Spleen (tissue), 11 donors: ENCODE results near the gene MAGEA11. TPM values are rescaled to one million over a fixed set of nuclear protein-coding genes. Genes with fewer than 3 reads are reported as not detected.

Experiments used
- DNase-seq: peaks from one replicate; pipeline ENCODE4 v3.0.0-alpha.2; 2020
- H3K27ac ChIP-seq, 8 donors: fragments of 200-600 bp; sonication (generic) in 7 of 8; 1 replicate in 4 of 8; 2 replicates in 4 of 8; pipeline versions ENCODE4 v1.5.0 to v1.8.0; 2016 to 2021; ENCODE audit warnings: inconsistent platforms in 4 of 8, mild to moderate bottlenecking in 4 of 8, moderate library complexity in 1 of 8
- H3K27me3 ChIP-seq, 7 donors: fragments of 200-600 bp; sonication (generic) in 6 of 7; replicated peaks in 1 of 7; 1 replicate in 4 of 7; 2 replicates in 3 of 7; pipeline versions ENCODE4 v1.5.0 to v1.8.0; 2016 to 2021; ENCODE audit warnings: inconsistent platforms in 3 of 7, mild to moderate bottlenecking in 1 of 7
- H3K36me3 ChIP-seq, 6 donors: fragments of 200-600 bp; sonication (generic) in 5 of 6; 1 replicate in 4 of 6; 2 replicates in 2 of 6; pipeline versions ENCODE4 v1.5.0 to v1.8.0; 2016 to 2021; ENCODE audit warnings: inconsistent platforms in 2 of 6
- H3K4me1 ChIP-seq, 6 donors: fragments of 200-600 bp; sonication (generic) in 5 of 6; 1 replicate in 3 of 6; 2 replicates in 3 of 6; pipeline versions ENCODE4 v1.5.0 to v1.8.0; 2016 to 2021; ENCODE audit warnings: inconsistent platforms in 3 of 6
- H3K4me3 ChIP-seq, 8 donors: fragments of 200-600 bp; sonication (generic) in 7 of 8; 1 replicate in 4 of 8; 2 replicates in 4 of 8; pipeline versions ENCODE4 v1.5.0 to v1.8.0; 2016 to 2021; ENCODE audit warnings: inconsistent platforms in 4 of 8, mild to moderate bottlenecking in 4 of 8, moderate library complexity in 2 of 8
- H3K9me3 ChIP-seq, 8 donors: fragments of 200-600 bp; sonication (generic) in 7 of 8; 1 replicate in 4 of 8; 2 replicates in 4 of 8; pipeline versions ENCODE4 v1.5.0 to v1.8.0; 2016 to 2021; ENCODE audit warnings: inconsistent platforms in 4 of 8
- CTCF ChIP-seq, 11 experiments: fragments of 200-600 bp in 7 of 11; fragments of 450-650 bp in 4 of 11; sonication (generic) in 4 of 11; IDR thresholded peaks in 8 of 11; conservative IDR thresholded peaks in 3 of 11; 1 replicate in 7 of 11; 2 replicates in 4 of 11; pipeline versions ENCODE4 v1.4.0 to v1.8.0; 2016 to 2021; ENCODE audit warnings: antibody characterized with exemption in 11 of 11, inconsistent platforms in 4 of 11, mild to moderate bottlenecking in 1 of 11
- POLR2A ChIP-seq, 3 donors: fragments of 450-650 bp; IDR thresholded peaks; one replicate each; pipeline ENCODE4 v1.5.1; 2017; ENCODE audit warnings: antibody characterized with exemption in 3 of 3, mild to moderate bottlenecking in 1 of 3
- POLR2AphosphoS5 ChIP-seq, 3 donors: sonication (generic); formaldehyde crosslinking; IDR thresholded peaks; one replicate each; pipeline ENCODE4 v1.5.1; 2017; ENCODE audit warnings: antibody characterized with exemption in 3 of 3
- WGBS, 5 donors: extraction: QIAGEN DNeasy Blood & Tissue Kit in 3 of 5; methylation state at CpG; one replicate each; pipeline versions ENCODE4 v1.1.5 to v1.1.7; 2013 to 2018; 5-methylcytosine and 5-hydroxymethylcytosine counted together
- intact Hi-C: fragments of 100-400 bp; cut with DNase I; formaldehyde crosslinking; loops from one replicate; pipeline ENCODE4 v1.15.0; 2023; ENCODE audit warnings: low total_unique reads
- polyA plus RNA-seq, 3 donors: library from polyadenylated mRNA; stranded (reverse); fragments of 200-250 nt; gene quantifications; one replicate each; pipeline ENCODE4 v1.2.1, GENCODE V29; 2013
- total RNA-seq, 7 donors: library from RNA; depleted of rRNA in 3 of 7; stranded (reverse); fragments of >200 nt in 3 of 7; fragmentation: NEBNext Ultra II Directional in 4 of 7; extraction: Animal tissue kit (Norgen Biotek cat#: 25700) in 4 of 7; gene quantifications; one replicate each; pipeline versions ENCODE4 v1.1.0 to v1.2.1, GENCODE V29; 2016 to 2021
- donor health status: healthy with polysubstance abuse.
- donor health status: DM: no; HTN: no; CAD: no; lungs with moderate emphysema.
- donor health status: DM: no; HTN: no; CAD: no.
- donor health status: Bipolar disorder and iron deficiency.
- donor health status: healthy.
- donor health status: DM: no; HTN: no; CAD: no.
- donor health status: DM: yes; HTN: yes; CAD: no.

The MAGEA11 gene
- total and polyA plus RNA-seq, 10 donors, result 0.03 to 0.07 (median 0.03) TPM; not detected in 7

GRCh38 chrX:149715468-149715867, 3.6 kb downstream of the MAGEA11 start:
- Histone ChIP-seq H3K9me3 (no peaks in the 10 kb centered on the region), H3K36me3 (no peaks in the 10 kb centered on the region), H3K4me1 (no peaks in the 10 kb centered on the region), H3K27me3 (no peaks in the 10 kb centered on the region), H3K4me3 (no peak overlapping the region), H3K27ac (peak overlapping the region in 3 of 8 donors; percentile 18 to 50 (median 36))
- TF ChIP-seq POLR2AphosphoS5 (IDR thresholded peaks at IDR 0.05), result no peak
- no peak for TF ChIP-seq POLR2A (IDR thresholded peaks at IDR 0.05)
- no peak for TF ChIP-seq CTCF (IDR thresholded peaks at IDR 0.05 in 8 of 11, conservative IDR thresholded peaks at IDR 0.05 in 3 of 11)
- no peak for DNase-seq
- intact Hi-C loops, result no loop called here
- WGBS, 5 donors, result 59 to 87% (median 74%) methylated on average over 2 of the region's 2 CpGs

GRCh38 chrX:149716632-149717031, 4.8 kb downstream of the MAGEA11 start:
- Histone ChIP-seq H3K27me3 (no peaks in the 10 kb centered on the region), H3K27ac (peak overlapping the region in 2 of 8 donors; percentile 36 to 50), H3K4me1 (no peaks in the 10 kb centered on the region), H3K36me3 (no peaks in the 10 kb centered on the region), H3K4me3 (no peak overlapping the region), H3K9me3 (no peaks in the 10 kb centered on the region)
- WGBS, 5 donors, result 73 to 95% (median 94%) methylated on average over 3 of the region's 3 CpGs
- no peak for DNase-seq
- intact Hi-C loops, result no loop called here
- TF ChIP-seq POLR2AphosphoS5 (IDR thresholded peaks at IDR 0.05), result no peak
- no peak for TF ChIP-seq POLR2A (IDR thresholded peaks at IDR 0.05)
- TF ChIP-seq CTCF (IDR thresholded peaks at IDR 0.05 in 8 of 11, conservative IDR thresholded peaks at IDR 0.05 in 3 of 11), result no peak

GRCh38 chrX:149717803-149718202, 5.9 kb downstream of the MAGEA11 start:
- no peak for TF ChIP-seq POLR2AphosphoS5 (IDR thresholded peaks at IDR 0.05)
- TF ChIP-seq POLR2A (IDR thresholded peaks at IDR 0.05), result no peak
- TF ChIP-seq CTCF (IDR thresholded peaks at IDR 0.05 in 8 of 11, conservative IDR thresholded peaks at IDR 0.05 in 3 of 11), result no peak
- no peaks in the 10 kb centered on the region for H3K36me3 ChIP-seq
- no peaks in the 10 kb centered on the region for H3K9me3 ChIP-seq
- intact Hi-C loops, result no loop called here
- peak overlapping the region in 2 of 8 donors; percentile 5 to 41 for H3K27ac ChIP-seq
- DNase-seq, result no peak
- no peaks in the 10 kb centered on the region for H3K4me1 ChIP-seq
- H3K4me3 ChIP-seq, result no peak overlapping the region
- WGBS, 5 donors, result 60 to 78% (median 73%) methylated on average over 5 of the region's 5 CpGs
- H3K27me3 ChIP-seq, result no peaks in the 10 kb centered on the region

GRCh38 chrX:149718757-149719156, 6.9 kb downstream of the MAGEA11 start:
- 42 to 80% (median 59%) methylated on average over 1 of the region's 1 CpG for WGBS, 5 donors
- H3K27me3 ChIP-seq, result no peaks in the 10 kb centered on the region
- H3K9me3 ChIP-seq, result no peaks in the 10 kb centered on the region
- H3K27ac ChIP-seq, result no peak overlapping the region
- no peak overlapping the region for H3K4me3 ChIP-seq
- no peak for TF ChIP-seq CTCF (IDR thresholded peaks at IDR 0.05 in 8 of 11, conservative IDR thresholded peaks at IDR 0.05 in 3 of 11)
- TF ChIP-seq POLR2A (IDR thresholded peaks at IDR 0.05), result no peak
- no peak for TF ChIP-seq POLR2AphosphoS5 (IDR thresholded peaks at IDR 0.05)
- no peak for DNase-seq
- H3K4me1 ChIP-seq, result no peaks in the 10 kb centered on the region
- H3K36me3 ChIP-seq, result no peaks in the 10 kb centered on the region
- intact Hi-C loops, result no loop called here
